Measurements from ENCODE around the gene WAPL. TPM values are rescaled to one million over a fixed set of nuclear protein-coding genes. Genes with fewer than 3 reads are reported as not detected.

Gene WAPL
- polyA plus RNA-seq, 2 of the 4 experiments (the other 2 are of a cell fraction), result 15.4 to 25.6 TPM

GRCh38 chr10:86434656-86435055 lies 86.9 kb downstream of the WAPL start:
- H3K4me2 ChIP-seq, result no peak overlapping the region
- DNase-seq (ENCODE audit: low read depth in 1 of 2, low spot score in 1 of 2) (no peak), ATAC-seq (no peak), FAIRE-seq (no peak)
- TF ChIP-seq KDM5A (IDR thresholded peaks at IDR 0.05) (no peak), RCOR1 (IDR thresholded peaks at IDR 0.05; ENCODE audit: low read depth, low read length) (no peak), CHD2 (IDR thresholded peaks at IDR 0.05; ENCODE audit: low read length, partially characterized antibody) (no peak), SREBF2 (IDR thresholded peaks at IDR 0.05) (no peak), NFE2L2 (conservative IDR thresholded peaks at IDR 0.05; ENCODE audit: low read length) (no peak), EP300 (IDR thresholded peaks at IDR 0.05) (no peak), NPAS2 (CRISPR knock-in tag; IDR thresholded peaks at IDR 0.05; ENCODE audit: borderline replicate concordance) (no peak), MAX (IDR thresholded peaks at IDR 0.05) (no peak), HOXA7 (CRISPR knock-in tag; IDR thresholded peaks at IDR 0.05) (no peak)
- TF ChIP-seq, protein P1, sequence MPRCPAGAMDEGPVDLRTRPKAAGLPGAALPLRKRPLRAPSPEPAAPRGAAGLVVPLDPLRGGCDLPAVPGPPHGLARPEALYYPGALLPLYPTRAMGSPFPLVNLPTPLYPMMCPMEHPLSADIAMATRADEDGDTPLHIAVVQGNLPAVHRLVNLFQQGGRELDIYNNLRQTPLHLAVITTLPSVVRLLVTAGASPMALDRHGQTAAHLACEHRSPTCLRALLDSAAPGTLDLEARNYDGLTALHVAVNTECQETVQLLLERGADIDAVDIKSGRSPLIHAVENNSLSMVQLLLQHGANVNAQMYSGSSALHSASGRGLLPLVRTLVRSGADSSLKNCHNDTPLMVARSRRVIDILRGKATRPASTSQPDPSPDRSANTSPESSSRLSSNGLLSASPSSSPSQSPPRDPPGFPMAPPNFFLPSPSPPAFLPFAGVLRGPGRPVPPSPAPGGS (IDR thresholded peaks at IDR 0.05), result no peak
- TF ChIP-seq, protein P2, sequence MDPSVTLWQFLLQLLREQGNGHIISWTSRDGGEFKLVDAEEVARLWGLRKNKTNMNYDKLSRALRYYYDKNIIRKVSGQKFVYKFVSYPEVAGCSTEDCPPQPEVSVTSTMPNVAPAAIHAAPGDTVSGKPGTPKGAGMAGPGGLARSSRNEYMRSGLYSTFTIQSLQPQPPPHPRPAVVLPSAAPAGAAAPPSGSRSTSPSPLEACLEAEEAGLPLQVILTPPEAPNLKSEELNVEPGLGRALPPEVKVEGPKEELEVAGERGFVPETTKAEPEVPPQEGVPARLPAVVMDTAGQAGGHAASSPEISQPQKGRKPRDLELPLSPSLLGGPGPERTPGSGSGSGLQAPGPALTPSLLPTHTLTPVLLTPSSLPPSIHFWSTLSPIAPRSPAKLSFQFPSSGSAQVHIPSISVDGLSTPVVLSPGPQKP (IDR thresholded peaks at IDR 0.05; ENCODE audit: low read depth, low read length), result no peak
- TF ChIP-seq, protein P3, sequence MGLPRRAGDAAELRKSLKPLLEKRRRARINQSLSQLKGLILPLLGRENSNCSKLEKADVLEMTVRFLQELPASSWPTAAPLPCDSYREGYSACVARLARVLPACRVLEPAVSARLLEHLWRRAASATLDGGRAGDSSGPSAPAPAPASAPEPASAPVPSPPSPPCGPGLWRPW (IDR thresholded peaks at IDR 0.05), result no peak
- TF ChIP-seq, protein P4, sequence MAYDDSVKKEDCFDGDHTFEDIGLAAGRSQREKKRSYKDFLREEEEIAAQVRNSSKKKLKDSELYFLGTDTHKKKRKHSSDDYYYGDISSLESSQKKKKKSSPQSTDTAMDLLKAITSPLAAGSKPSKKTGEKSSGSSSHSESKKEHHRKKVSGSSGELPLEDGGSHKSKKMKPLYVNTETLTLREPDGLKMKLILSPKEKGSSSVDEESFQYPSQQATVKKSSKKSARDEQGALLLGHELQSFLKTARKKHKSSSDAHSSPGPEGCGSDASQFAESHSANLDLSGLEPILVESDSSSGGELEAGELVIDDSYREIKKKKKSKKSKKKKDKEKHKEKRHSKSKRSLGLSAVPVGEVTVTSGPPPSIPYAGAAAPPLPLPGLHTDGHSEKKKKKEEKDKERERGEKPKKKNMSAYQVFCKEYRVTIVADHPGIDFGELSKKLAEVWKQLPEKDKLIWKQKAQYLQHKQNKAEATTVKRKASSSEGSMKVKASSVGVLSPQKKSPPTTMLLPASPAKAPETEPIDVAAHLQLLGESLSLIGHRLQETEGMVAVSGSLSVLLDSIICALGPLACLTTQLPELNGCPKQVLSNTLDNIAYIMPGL (CRISPR knock-in tag; IDR thresholded peaks at IDR 0.05; ENCODE audit: borderline replicate concordance), result no peak
- TF ChIP-seq, protein P5, sequence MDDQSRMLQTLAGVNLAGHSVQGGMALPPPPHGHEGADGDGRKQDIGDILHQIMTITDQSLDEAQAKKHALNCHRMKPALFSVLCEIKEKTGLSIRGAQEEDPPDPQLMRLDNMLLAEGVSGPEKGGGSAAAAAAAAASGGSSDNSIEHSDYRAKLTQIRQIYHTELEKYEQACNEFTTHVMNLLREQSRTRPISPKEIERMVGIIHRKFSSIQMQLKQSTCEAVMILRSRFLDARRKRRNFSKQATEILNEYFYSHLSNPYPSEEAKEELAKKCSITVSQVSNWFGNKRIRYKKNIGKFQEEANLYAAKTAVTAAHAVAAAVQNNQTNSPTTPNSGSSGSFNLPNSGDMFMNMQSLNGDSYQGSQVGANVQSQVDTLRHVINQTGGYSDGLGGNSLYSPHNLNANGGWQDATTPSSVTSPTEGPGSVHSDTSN (IDR thresholded peaks at IDR 0.05), result no peak
- 98% methylated on average over 1 of the region's 1 CpG for WGBS (ENCODE audit: missing lambda C conversion rate)
- ChIA-PET CTCF (no interaction called here), POLR2A (no interaction called here)
- peaks cover 38% of the 10 kb centered on the region for H3K4me1 ChIP-seq
- H3K4me3 ChIP-seq, result no peak overlapping the region
- H3K9me3 ChIP-seq, result no peaks in the 10 kb centered on the region
- H3K27ac ChIP-seq, result no peak overlapping the region

- Histone ChIP-seq H3K27ac (no peak overlapping the region), H3K9me3 (no peaks in the 10 kb centered on the region), H3K4me3 (no peak overlapping the region), H3K4me2 (no peak overlapping the region), H3K4me1 (no peaks in the 10 kb centered on the region)
- FAIRE-seq (no peak), ATAC-seq (no peak), DNase-seq (ENCODE audit: low read depth in 1 of 2, low spot score in 1 of 2) (no peak)
- ChIA-PET CTCF (interaction anchor here (0.9 kb wide), 1 partner anchor 13 kb away, joined by 3 read pairs; no protein-coding TSS in a partner anchor), POLR2A (no interaction called here)
- TF ChIP-seq ZC3H11A (IDR thresholded peaks at IDR 0.05) (no peak), HDAC2 (IDR thresholded peaks at IDR 0.05) (no peak), RCOR1 (IDR thresholded peaks at IDR 0.05; ENCODE audit: low read depth, low read length) (no peak), ZSCAN20 (CRISPR knock-in tag; IDR thresholded peaks at IDR 0.05) (no peak), ATOH8 (CRISPR knock-in tag; IDR thresholded peaks at IDR 0.05; ENCODE audit: low read depth) (no peak)
- WGBS (ENCODE audit: missing lambda C conversion rate), result 63% methylated on average over 5 of the region's 5 CpGs
Observed at GRCh38 chr10:86423739-86424138, 97.9 kb downstream of the WAPL start.

Data from A549 (cell line).